OCI-LY3 (cell line): ENCODE measurements around the gene GRID2.
A peak's percentile ranks its signal among the peaks of the same experiment; 100 is the strongest.
"Not testable (repeated sequence)": the region's sequence is repeated elsewhere in the genome, so short reads cannot be mapped to it uniquely, and the experiment has no call there.

ENCODE experiments used
- H2AFZ ChIP-seq: fragments of 200-600, 300-600 bp; shearing (Covaris generic); 2 replicates; pipeline ENCODE4 v1.6.0; 2014; ENCODE audit warnings: antibody characterized with exemption, low read depth, low read length
- H3K27ac ChIP-seq: fragments of 200-600, 300-600 bp; sonication (generic); 2 replicates; pipeline ENCODE4 v1.5.1; 2014; ENCODE audit warnings: mild to moderate bottlenecking, low read length, moderate library complexity, mixed read lengths
- H3K27me3 ChIP-seq: fragments of 200-600, 300-600 bp; sonication (generic); 2 replicates; pipeline ENCODE4 v1.6.1; 2014; ENCODE audit warnings: low read depth, low read length, mixed read lengths
- H3K36me3 ChIP-seq: fragments of 200-600, 300-600 bp; sonication (generic); replicated peaks from 2 replicates; pipeline ENCODE3; 2014; ENCODE audit warnings: low read depth, low read length, mixed read lengths
- H3K4me1 ChIP-seq: fragments of 300-600, 200-600 bp; sonication (generic); 2 replicates; pipeline ENCODE4 v1.6.1; 2014; ENCODE audit warnings: low read length, mixed read lengths
- H3K4me2 ChIP-seq: fragments of 200-600, 300-600 bp; sonication (generic); 2 replicates; pipeline ENCODE4 v1.6.1; 2014; ENCODE audit warnings: low read length, mixed read lengths
- H3K4me3 ChIP-seq: fragments of 300-600, 200-600 bp; sonication (generic); 2 replicates; pipeline ENCODE4 v1.5.1; 2014; ENCODE audit warnings: antibody characterized with exemption, mild to moderate bottlenecking, low read length, moderate library complexity
- H3K79me2 ChIP-seq: fragments of 300-600, 200-600 bp; shearing (Covaris generic); 2 replicates; pipeline ENCODE4 v1.6.1; 2014; ENCODE audit warnings: mild to moderate bottlenecking, low read length, mixed read lengths
- H3K9ac ChIP-seq: fragments of 300-600, 200-600 bp; shearing (Covaris generic); 2 replicates; pipeline ENCODE4 v1.6.0; 2014; ENCODE audit warnings: mild to moderate bottlenecking, low read length, moderate library complexity
- H3K9me3 ChIP-seq: fragments of 200-600, 300-600 bp; shearing (Covaris generic); 2 replicates; pipeline ENCODE4 v1.6.1; 2014; ENCODE audit warnings: low read length, mixed read lengths; ENCODE audit not compliant: insufficient read depth
- H4K20me1 ChIP-seq: fragments of 200-600, 300-600 bp; sonication (generic); 2 replicates; pipeline ENCODE4 v1.6.1; 2016; ENCODE audit warnings: low read length, mixed read lengths; ENCODE audit not compliant: insufficient read depth
- EZH2phosphoT487 ChIP-seq: fragments of 200-600 bp; shearing (Covaris generic); IDR thresholded peaks from 2 replicates; pipeline ENCODE4 v1.6.1; 2018; ENCODE audit warnings: antibody characterized with exemption, mixed run types, low read depth
- TF ChIP-seq, protein P1 (sequence below): fragments of 200-600, 300-600 bp; sonication (generic); IDR thresholded peaks from 2 replicates; pipeline ENCODE4 v1.5.1; 2014; ENCODE audit warnings: antibody characterized with exemption, low read length, low read depth

GRID2 gene

DNA sequence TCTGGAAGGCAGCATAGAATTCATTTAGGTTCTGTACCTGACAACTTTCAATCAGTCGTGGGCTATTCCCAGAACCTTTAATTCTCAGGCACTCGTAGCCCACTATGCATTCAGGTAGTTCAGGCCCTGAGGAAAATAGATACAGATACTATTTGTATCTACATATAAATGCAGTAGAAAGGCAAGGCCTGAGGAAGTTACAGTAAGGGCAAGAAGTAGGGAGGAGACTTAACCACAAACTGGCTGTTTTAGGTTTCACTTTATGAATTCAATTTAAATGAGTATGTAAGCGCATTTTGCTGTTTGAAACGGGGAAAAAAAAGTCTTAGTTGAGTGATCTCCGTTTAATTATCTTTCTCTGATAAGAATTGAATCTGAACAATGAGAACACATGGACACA is 995.4 kb downstream of the GRID2 start:
- peak overlapping the region; percentile 29 for H3K4me2 ChIP-seq
- no peak overlapping the region for H3K4me3 ChIP-seq
- H3K9me3 ChIP-seq = no peaks in the 10 kb centered on the region
- no peaks in the 10 kb centered on the region for H3K79me2 ChIP-seq
- no peak for TF ChIP-seq EZH2phosphoT487
- TF ChIP-seq, protein P1, sequence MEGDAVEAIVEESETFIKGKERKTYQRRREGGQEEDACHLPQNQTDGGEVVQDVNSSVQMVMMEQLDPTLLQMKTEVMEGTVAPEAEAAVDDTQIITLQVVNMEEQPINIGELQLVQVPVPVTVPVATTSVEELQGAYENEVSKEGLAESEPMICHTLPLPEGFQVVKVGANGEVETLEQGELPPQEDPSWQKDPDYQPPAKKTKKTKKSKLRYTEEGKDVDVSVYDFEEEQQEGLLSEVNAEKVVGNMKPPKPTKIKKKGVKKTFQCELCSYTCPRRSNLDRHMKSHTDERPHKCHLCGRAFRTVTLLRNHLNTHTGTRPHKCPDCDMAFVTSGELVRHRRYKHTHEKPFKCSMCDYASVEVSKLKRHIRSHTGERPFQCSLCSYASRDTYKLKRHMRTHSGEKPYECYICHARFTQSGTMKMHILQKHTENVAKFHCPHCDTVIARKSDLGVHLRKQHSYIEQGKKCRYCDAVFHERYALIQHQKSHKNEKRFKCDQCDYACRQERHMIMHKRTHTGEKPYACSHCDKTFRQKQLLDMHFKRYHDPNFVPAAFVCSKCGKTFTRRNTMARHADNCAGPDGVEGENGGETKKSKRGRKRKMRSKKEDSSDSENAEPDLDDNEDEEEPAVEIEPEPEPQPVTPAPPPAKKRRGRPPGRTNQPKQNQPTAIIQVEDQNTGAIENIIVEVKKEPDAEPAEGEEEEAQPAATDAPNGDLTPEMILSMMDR = no peak
- H3K27ac ChIP-seq = no peak overlapping the region
- H3K9ac ChIP-seq = no peak overlapping the region
- no peaks in the 10 kb centered on the region for H4K20me1 ChIP-seq
- no peaks in the 10 kb centered on the region for H3K36me3 ChIP-seq
- no peak overlapping the region; the same call in 1 of the 2 replicates for H2AFZ ChIP-seq
- peaks cover 19% of the 10 kb centered on the region for H3K4me1 ChIP-seq
- H3K27me3 ChIP-seq = no peaks in the 10 kb centered on the region

DNA sequence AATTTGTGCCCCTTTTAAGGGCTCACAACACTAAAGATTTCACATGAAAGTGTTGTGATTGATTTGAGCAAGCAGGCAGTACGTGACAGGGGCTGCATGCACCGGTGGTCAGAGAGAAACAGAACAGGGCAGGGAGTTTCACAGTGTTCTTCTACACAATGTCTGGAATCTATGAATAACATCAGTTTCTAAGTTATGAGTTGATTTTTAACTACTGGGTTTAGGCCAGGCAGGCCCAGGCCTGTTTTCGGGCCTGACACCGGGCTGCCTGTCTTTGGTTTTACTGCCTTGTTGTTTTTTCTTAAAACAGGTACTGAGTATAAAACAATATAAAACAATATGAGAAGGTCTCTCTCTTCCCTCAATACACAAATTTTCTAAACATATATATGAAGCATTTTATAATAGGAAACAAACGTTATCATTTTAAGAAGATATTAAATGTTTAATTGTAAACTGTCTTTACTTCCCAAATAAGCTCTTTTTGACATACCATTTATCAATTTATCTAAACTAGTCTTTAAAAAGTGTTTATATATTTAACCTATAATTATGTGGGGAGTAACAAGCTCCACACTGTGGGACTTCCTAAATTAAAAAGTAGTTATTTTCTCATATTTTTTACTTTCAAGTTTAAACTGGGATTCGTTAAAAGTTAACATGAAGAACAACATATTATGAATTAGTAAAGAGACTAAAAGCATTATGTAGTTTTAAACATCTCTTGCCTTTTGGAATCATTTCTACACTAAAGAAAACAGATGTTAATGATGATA is 997.2 kb downstream of the GRID2 start:
- peaks cover 19% of the 10 kb centered on the region for H3K4me1 ChIP-seq
- H3K4me3 ChIP-seq, H3K27me3 ChIP-seq, H3K36me3 ChIP-seq, H3K9me3 ChIP-seq, H2AFZ ChIP-seq, H3K79me2 ChIP-seq, H3K9ac ChIP-seq, H4K20me1 ChIP-seq: not testable (repeated sequence)
- peak overlapping the region; percentile 25; the same call in 1 of the 2 replicates for H3K27ac ChIP-seq
- H3K4me2 ChIP-seq = peak overlapping the region; percentile 29; the same call in 1 of the 2 replicates

DNA sequence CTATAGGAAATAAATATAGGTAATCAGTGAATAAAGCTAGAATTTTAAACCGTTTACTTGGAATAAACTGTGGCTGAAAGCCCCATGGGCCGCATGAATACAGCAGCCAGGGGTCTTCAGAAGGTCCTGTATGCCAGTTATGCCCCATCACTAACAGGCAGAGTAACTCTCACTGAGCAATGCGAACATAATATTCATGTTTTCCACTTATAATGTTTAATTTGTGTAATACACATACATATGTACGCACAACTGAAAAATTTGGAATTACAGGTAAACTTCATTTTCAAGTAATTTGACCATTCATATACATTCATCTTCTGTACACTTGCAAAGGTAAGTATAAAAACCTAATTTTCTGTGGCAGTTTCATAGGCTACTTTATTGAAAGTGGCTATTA is 998.5 kb downstream of the GRID2 start:
- H4K20me1 ChIP-seq = no peaks in the 10 kb centered on the region
- no peak overlapping the region for H3K9ac ChIP-seq
- H3K36me3 ChIP-seq = no peaks in the 10 kb centered on the region
- H3K4me3 ChIP-seq = no peak overlapping the region
- H3K27ac ChIP-seq = no peak overlapping the region
- H3K79me2 ChIP-seq = no peaks in the 10 kb centered on the region
- no peaks in the 10 kb centered on the region for H3K27me3 ChIP-seq
- H3K9me3 ChIP-seq = no peaks in the 10 kb centered on the region
- H3K4me1 ChIP-seq = peaks cover 19% of the 10 kb centered on the region
- TF ChIP-seq EZH2phosphoT487 = no peak
- TF ChIP-seq, protein P1 = no peak
- no peak overlapping the region for H3K4me2 ChIP-seq
- H2AFZ ChIP-seq = no peak overlapping the region

DNA sequence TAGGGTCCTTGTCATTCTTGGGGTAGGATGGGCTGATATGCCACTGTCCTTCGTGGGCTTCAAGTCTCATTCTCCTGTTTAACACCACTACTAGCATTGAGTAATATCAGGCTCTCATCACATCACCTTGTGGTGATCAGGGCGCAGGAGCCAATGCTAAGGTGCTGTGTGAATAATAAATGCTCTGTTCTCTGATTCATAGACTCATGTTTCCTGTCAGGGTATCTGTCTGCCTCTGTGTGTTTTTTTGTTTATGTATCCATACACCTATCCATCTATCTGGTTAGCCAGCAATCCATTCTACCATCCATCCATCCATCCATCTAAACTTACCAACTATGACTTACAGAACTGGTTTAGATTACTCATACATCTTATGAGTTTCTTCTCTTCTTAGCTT is 999.7 kb downstream of the GRID2 start:
- Histone ChIP-seq H4K20me1 (no peaks in the 10 kb centered on the region), H3K36me3 (no peaks in the 10 kb centered on the region), H3K9ac (no peak overlapping the region), H3K79me2 (no peaks in the 10 kb centered on the region), H3K4me2 (no peak overlapping the region), H3K4me1 (peaks cover 19% of the 10 kb centered on the region), H2AFZ (peak overlapping the region; percentile 61; the same call in 1 of the 2 replicates), H3K4me3 (no peak overlapping the region), H3K27ac (no peak overlapping the region), H3K9me3 (no peaks in the 10 kb centered on the region), H3K27me3 (no peaks in the 10 kb centered on the region)
- TF ChIP-seq, protein P1 = no peak
- TF ChIP-seq EZH2phosphoT487 = no peak
